GM12873 (cell line): ENCODE results near the gene RIMBP2.

ENCODE experiments used
- CTCF ChIP-seq: IDR thresholded peaks from 2 replicates; pipeline ENCODE4 v1.5.1; 2012; ENCODE audit warnings: low read depth, mild to moderate bottlenecking, moderate library complexity, low read length, control low read depth; ENCODE audit not compliant: insufficient read depth; ENCODE audit errors: missing control alignments

Gene RIMBP2

GRCh38 chr12:130520784-130521183 is 195.3 kb downstream of the RIMBP2 start:
- no peak for TF ChIP-seq CTCF

GRCh38 chr12:130517588-130517987 is 198.5 kb downstream of the RIMBP2 start:
- TF ChIP-seq CTCF = no peak

GRCh38 chr12:130514149-130514551 is 201.9 kb downstream of the RIMBP2 start:
- TF ChIP-seq CTCF = no peak

GRCh38 chr12:130513556-130513955 is 202.5 kb downstream of the RIMBP2 start:
- no peak for TF ChIP-seq CTCF

GRCh38 chr12:130511285-130511684 is 204.8 kb downstream of the RIMBP2 start:
- no peak for TF ChIP-seq CTCF

- no peak for TF ChIP-seq CTCF
Measured at GRCh38 chr12:130509454-130509853, 206.6 kb downstream of the RIMBP2 start.

- no peak for TF ChIP-seq CTCF
Measured at GRCh38 chr12:130508847-130509246, 207.3 kb downstream of the RIMBP2 start.
